GM12873 (cell line): ENCODE data around the gene ADCY7.

Experiments
- CTCF ChIP-seq: IDR thresholded peaks from 2 replicates; pipeline ENCODE4 v1.5.1; 2012; ENCODE audit warnings: low read depth, mild to moderate bottlenecking, moderate library complexity, low read length, control low read depth; ENCODE audit not compliant: insufficient read depth; ENCODE audit errors: missing control alignments

ADCY7 gene

GRCh38 chr16:50234771-50235556, 31.4 kb upstream of the ADCY7 start:
- no peak for TF ChIP-seq CTCF

- no peak for TF ChIP-seq CTCF
Measured at GRCh38 chr16:50235581-50235980, 30.8 kb upstream of the ADCY7 start.

- no peak for TF ChIP-seq CTCF
Measured at GRCh38 chr16:50238314-50238713, 28.0 kb upstream of the ADCY7 start.

- TF ChIP-seq CTCF = no peak
Measured at GRCh38 chr16:50238868-50239301, 27.5 kb upstream of the ADCY7 start.

- TF ChIP-seq CTCF = no peak
Measured at GRCh38 chr16:50244140-50244503, 22.2 kb upstream of the ADCY7 start.

- TF ChIP-seq CTCF = no peak
Measured at GRCh38 chr16:50244504-50245416, 21.6 kb upstream of the ADCY7 start.
